ENCODE data around the gene PARS2. TPM values are rescaled to one million over a fixed set of nuclear protein-coding genes. Genes with fewer than 3 reads are reported as not detected.

PARS2 gene
- total and polyA plus RNA-seq, 2 experiments from 2014 or later, result 5.9 to 13.6 TPM

DNA sequence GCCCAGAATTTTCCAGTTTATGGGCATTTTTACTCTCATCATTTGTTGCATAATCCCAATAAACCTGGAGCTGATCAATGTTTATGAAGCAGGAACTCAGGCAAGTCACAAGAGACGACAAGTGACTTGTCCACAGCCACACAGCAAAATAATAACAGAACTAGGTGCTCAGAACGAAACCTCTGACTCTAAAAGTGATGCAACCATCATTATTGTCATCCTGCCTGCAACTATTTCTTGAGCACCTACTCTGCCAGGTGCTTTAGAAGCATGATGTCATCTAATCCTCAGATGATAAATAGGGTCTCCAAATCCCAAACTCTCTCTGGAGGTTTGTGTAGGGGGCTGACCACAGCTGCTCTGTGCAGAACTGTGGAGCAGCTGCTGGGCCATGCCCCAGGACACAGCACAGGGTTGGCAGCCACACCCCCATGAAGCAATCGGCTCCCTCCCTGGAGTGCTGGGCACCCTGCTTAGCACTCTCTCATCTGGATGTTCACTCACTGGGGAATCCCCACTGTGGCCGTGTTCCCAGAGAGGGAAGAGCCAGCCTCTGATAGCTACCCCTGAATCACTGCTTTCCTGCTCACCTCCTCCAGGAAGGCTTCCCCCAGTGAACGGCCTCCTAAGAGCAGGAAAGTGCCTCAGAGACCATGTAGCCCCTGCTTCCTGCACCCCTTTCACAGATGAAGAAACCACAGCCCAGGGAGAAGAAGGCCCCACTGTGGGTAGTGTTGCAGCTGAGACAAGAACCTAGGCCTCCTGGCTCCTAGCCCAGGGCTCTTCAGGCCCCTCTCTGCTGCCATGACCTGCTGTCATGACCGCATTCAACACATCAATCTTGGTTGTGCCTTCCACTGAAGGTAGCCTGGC lies 34.7 kb upstream of the PARS2 start:
- no peak overlapping the region for H3K27ac ChIP-seq (ENCODE audit: low read depth)
- no peak overlapping the region for H3K4me3 ChIP-seq
- Mint-ChIP-seq H3K27ac (no peak overlapping the region), H3K9me3 (no peaks in the 10 kb centered on the region), H3K4me1 (peaks cover 26% of the 10 kb centered on the region), H3K27me3 (ENCODE audit: insufficient read depth, low read depth, poor library complexity) (peaks cover 16% of the 10 kb centered on the region), H3K4me3 (no peak overlapping the region), H3K36me3 (ENCODE audit: low read depth) (no peaks in the 10 kb centered on the region; the same call in 2 of the 3 replicates)
- peaks cover 34% of the 10 kb centered on the region for H3K27me3 ChIP-seq (ENCODE audit: insufficient read depth)
- H3K4me1 ChIP-seq (ENCODE audit: insufficient read depth), result peaks cover 17% of the 10 kb centered on the region
- DNase-seq (ENCODE audit: low spot score) (no peak), ATAC-seq (no peak)
- H3K36me3 ChIP-seq (ENCODE audit: insufficient read depth), result no peaks in the 10 kb centered on the region
- H4K20me1 ChIP-seq (replicated peaks; ENCODE audit: insufficient read depth), result no peaks in the 10 kb centered on the region
- H3K4me2 ChIP-seq, result no peak overlapping the region
- no peak overlapping the region for H2AFZ ChIP-seq
- H3K79me2 ChIP-seq (replicated peaks; ENCODE audit: insufficient read depth), result no peaks in the 10 kb centered on the region
- 0 out of 2 replicates have a peak, but pooled peaks cover 5% of the 10 kb centered on the region for H3F3A ChIP-seq (replicated peaks; ENCODE audit: low read depth)
- TF ChIP-seq NANOG (IDR thresholded peaks at IDR 0.05; ENCODE audit: borderline replicate concordance) (no peak), POLR2AphosphoS5 (IDR thresholded peaks at IDR 0.05; ENCODE audit: low read depth) (no peak), ZNF331 (CRISPR knock-in tag; IDR thresholded peaks at IDR 0.05; ENCODE audit: low read depth) (no peak), EZH2 (IDR thresholded peaks at IDR 0.05; ENCODE audit: low read depth, unreplicated experiment) (no peak)
- TF ChIP-seq, protein P1, sequence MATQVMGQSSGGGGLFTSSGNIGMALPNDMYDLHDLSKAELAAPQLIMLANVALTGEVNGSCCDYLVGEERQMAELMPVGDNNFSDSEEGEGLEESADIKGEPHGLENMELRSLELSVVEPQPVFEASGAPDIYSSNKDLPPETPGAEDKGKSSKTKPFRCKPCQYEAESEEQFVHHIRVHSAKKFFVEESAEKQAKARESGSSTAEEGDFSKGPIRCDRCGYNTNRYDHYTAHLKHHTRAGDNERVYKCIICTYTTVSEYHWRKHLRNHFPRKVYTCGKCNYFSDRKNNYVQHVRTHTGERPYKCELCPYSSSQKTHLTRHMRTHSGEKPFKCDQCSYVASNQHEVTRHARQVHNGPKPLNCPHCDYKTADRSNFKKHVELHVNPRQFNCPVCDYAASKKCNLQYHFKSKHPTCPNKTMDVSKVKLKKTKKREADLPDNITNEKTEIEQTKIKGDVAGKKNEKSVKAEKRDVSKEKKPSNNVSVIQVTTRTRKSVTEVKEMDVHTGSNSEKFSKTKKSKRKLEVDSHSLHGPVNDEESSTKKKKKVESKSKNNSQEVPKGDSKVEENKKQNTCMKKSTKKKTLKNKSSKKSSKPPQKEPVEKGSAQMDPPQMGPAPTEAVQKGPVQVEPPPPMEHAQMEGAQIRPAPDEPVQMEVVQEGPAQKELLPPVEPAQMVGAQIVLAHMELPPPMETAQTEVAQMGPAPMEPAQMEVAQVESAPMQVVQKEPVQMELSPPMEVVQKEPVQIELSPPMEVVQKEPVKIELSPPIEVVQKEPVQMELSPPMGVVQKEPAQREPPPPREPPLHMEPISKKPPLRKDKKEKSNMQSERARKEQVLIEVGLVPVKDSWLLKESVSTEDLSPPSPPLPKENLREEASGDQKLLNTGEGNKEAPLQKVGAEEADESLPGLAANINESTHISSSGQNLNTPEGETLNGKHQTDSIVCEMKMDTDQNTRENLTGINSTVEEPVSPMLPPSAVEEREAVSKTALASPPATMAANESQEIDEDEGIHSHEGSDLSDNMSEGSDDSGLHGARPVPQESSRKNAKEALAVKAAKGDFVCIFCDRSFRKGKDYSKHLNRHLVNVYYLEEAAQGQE (IDR thresholded peaks at IDR 0.05; ENCODE audit: unreplicated experiment), result no peak
- TF ChIP-seq, protein P2, sequence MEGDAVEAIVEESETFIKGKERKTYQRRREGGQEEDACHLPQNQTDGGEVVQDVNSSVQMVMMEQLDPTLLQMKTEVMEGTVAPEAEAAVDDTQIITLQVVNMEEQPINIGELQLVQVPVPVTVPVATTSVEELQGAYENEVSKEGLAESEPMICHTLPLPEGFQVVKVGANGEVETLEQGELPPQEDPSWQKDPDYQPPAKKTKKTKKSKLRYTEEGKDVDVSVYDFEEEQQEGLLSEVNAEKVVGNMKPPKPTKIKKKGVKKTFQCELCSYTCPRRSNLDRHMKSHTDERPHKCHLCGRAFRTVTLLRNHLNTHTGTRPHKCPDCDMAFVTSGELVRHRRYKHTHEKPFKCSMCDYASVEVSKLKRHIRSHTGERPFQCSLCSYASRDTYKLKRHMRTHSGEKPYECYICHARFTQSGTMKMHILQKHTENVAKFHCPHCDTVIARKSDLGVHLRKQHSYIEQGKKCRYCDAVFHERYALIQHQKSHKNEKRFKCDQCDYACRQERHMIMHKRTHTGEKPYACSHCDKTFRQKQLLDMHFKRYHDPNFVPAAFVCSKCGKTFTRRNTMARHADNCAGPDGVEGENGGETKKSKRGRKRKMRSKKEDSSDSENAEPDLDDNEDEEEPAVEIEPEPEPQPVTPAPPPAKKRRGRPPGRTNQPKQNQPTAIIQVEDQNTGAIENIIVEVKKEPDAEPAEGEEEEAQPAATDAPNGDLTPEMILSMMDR (conservative IDR thresholded peaks at IDR 0.05; ENCODE audit: low read depth in 2 of 2), result no peak
- H3K9me2 ChIP-seq (ENCODE audit: insufficient read depth), result no peaks in the 10 kb centered on the region

DNA sequence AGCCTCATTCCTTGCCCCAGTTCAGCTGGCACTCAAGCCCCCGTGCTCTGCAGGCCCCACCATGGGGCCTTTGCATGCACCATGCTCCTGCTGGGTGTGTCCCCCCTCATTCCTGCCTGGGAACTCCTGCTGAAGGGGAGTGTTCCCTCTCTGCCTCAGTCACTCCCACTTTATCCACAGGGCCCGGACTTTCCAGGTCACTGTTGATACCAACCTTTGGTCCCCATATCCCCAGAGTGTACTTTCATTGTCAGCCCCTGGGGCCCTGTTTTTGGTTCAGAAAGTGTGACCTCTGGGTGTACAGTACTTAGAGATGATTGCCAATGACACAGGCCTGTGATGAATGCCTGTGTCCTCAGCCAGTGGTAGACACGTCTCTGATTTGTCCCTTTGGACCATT lies 33.9 kb upstream of the PARS2 start:
- DNase-seq (ENCODE audit: low spot score), result no peak

More for the DNA sequence above, 33.9 kb upstream of the PARS2 start:
- H3F3A ChIP-seq (replicated peaks; ENCODE audit: low read depth), result 0 out of 2 replicates have a peak, but pooled peaks cover 5% of the 10 kb centered on the region
- ATAC-seq, result no peak
- peaks cover 21% of the 10 kb centered on the region for H3K4me1 ChIP-seq (ENCODE audit: insufficient read depth)
- TF ChIP-seq, protein P3, sequence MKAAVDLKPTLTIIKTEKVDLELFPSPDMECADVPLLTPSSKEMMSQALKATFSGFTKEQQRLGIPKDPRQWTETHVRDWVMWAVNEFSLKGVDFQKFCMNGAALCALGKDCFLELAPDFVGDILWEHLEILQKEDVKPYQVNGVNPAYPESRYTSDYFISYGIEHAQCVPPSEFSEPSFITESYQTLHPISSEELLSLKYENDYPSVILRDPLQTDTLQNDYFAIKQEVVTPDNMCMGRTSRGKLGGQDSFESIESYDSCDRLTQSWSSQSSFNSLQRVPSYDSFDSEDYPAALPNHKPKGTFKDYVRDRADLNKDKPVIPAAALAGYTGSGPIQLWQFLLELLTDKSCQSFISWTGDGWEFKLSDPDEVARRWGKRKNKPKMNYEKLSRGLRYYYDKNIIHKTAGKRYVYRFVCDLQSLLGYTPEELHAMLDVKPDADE (IDR thresholded peaks at IDR 0.05), result no peak
- no peak for TF ChIP-seq ZNF331 (CRISPR knock-in tag; IDR thresholded peaks at IDR 0.05; ENCODE audit: low read depth)
- TF ChIP-seq, protein P2 (conservative IDR thresholded peaks at IDR 0.05; ENCODE audit: low read depth in 2 of 2), result no peak
- TF ChIP-seq CREB1 (CRISPR knock-in tag; IDR thresholded peaks at IDR 0.05; ENCODE audit: low read depth), result no peak
- TF ChIP-seq, protein P1 (IDR thresholded peaks at IDR 0.05; ENCODE audit: unreplicated experiment), result no peak
- Mint-ChIP-seq H3K9me3 (no peaks in the 10 kb centered on the region), H3K27ac (peak overlapping the region; percentile 16; the same call in 1 of the 2 replicates), H3K27me3 (ENCODE audit: insufficient read depth, low read depth, poor library complexity) (peaks cover 16% of the 10 kb centered on the region), H3K36me3 (ENCODE audit: low read depth) (no peaks in the 10 kb centered on the region; the same call in 2 of the 3 replicates), H3K4me1 (peaks cover 32% of the 10 kb centered on the region), H3K4me3 (no peak overlapping the region)
- H3K27me3 ChIP-seq (ENCODE audit: insufficient read depth), result peaks cover 34% of the 10 kb centered on the region
- H4K20me1 ChIP-seq (replicated peaks; ENCODE audit: insufficient read depth), result no peaks in the 10 kb centered on the region
- no peak overlapping the region for H3K27ac ChIP-seq (ENCODE audit: low read depth)
- no peak overlapping the region for H3K4me3 ChIP-seq
- H3K79me2 ChIP-seq (replicated peaks; ENCODE audit: insufficient read depth), result no peaks in the 10 kb centered on the region
- H3K36me3 ChIP-seq (ENCODE audit: insufficient read depth), result no peaks in the 10 kb centered on the region
- H2AFZ ChIP-seq, result no peak overlapping the region
- H3K9me2 ChIP-seq (ENCODE audit: insufficient read depth), result no peaks in the 10 kb centered on the region
- H3K4me2 ChIP-seq, result no peak overlapping the region

Data from GM23338 (cell line).